Measurements from ENCODE around the gene GUCY1B1. TPM values are rescaled to one million over a fixed set of nuclear protein-coding genes. Genes with fewer than 3 reads are reported as not detected.

The GUCY1B1 gene
- total RNA-seq, 1 experiment from 2014 or later: 0.50 TPM

- WGBS (ENCODE audit: extremely low coverage, insufficient read length, low lambda C conversion rate): no CpG with 5 or more reads among the region's 3 CpGs
These were observed 16.4 kb upstream of the GUCY1B1 start for GRCh38 chr4:155742310-155743015.

More at GRCh38 chr4:155742310-155743015, 16.4 kb upstream of the GUCY1B1 start:
- Histone ChIP-seq H3K23me2 (ENCODE audit: insufficient read length, low read depth, low read length, poor library complexity, severe bottlenecking) (no peaks in the 10 kb centered on the region), H2AFZ (ENCODE audit: low read length) (no peak overlapping the region), H4K20me1 (ENCODE audit: control insufficient read depth, insufficient read depth, insufficient read length) (no peaks in the 10 kb centered on the region), H3K27ac (ENCODE audit: insufficient read length, low read depth, low read length) (no peak overlapping the region), H2BK120ac (ENCODE audit: low read depth, low read length, poor library complexity, severe bottlenecking) (no peak overlapping the region), H3K9ac (ENCODE audit: extremely low read depth, insufficient read length, low read length) (no peak overlapping the region), H3K4me1 (ENCODE audit: insufficient read depth, low read length) (no peaks in the 10 kb centered on the region), H3K56ac (ENCODE audit: insufficient read length, low read depth, low read length) (no peak overlapping the region), H3K14ac (ENCODE audit: insufficient read depth, low read length) (no peak overlapping the region), H4K5ac (ENCODE audit: insufficient read length, low read depth, low read length) (no peak overlapping the region), H3K79me2 (ENCODE audit: insufficient read depth, low read length) (no peaks in the 10 kb centered on the region), H4K91ac (ENCODE audit: insufficient read length, low read depth, low read length) (no peak overlapping the region), H2AK5ac (ENCODE audit: insufficient read length, low read length) (no peak overlapping the region), H2BK5ac (ENCODE audit: insufficient read length, low read length) (no peak overlapping the region), H3K23ac (ENCODE audit: insufficient read length, low read depth, low read length) (no peak overlapping the region), H3K18ac (ENCODE audit: insufficient read length, low read depth, low read length) (no peak overlapping the region), H2BK20ac (ENCODE audit: low read depth, low read length, poor library complexity, severe bottlenecking) (no peak overlapping the region), H3K79me1 (ENCODE audit: insufficient read depth, low read depth, low read length, poor library complexity, severe bottlenecking) (no peaks in the 10 kb centered on the region), H3K27me3 (ENCODE audit: insufficient read depth, low read length) (no peaks in the 10 kb centered on the region), H3K4ac (ENCODE audit: low read depth, low read length) (no peak overlapping the region), H2BK15ac (ENCODE audit: low read depth, low read length) (no peak overlapping the region), H3K4me2 (ENCODE audit: insufficient read depth, insufficient read length, low read length) (no peak overlapping the region), H3K9me3 (ENCODE audit: control insufficient read depth, low read depth, low read length) (no peaks in the 10 kb centered on the region), H2BK12ac (ENCODE audit: insufficient read length, low read depth, low read length) (no peak overlapping the region), H4K8ac (replicated peaks; ENCODE audit: insufficient read length, low read depth, low read length) (no peak overlapping the region), H3T11ph (ENCODE audit: low read length) (no peak overlapping the region)
- Mint-ChIP-seq H3K27ac (no peak overlapping the region), H3K9me3 (peaks cover 0 to 4% of the 10 kb centered on the region in 2 experiments; a peak in 1 of 5 replicates), H3K27me3 (ENCODE audit: low read depth) (no peaks in the 10 kb centered on the region; the same call in 1 of the 2 replicates), H3K36me3 (ENCODE audit: insufficient read depth in 1 of 3, low read depth in 3 of 3) (peaks cover 0 to 1% (median 0%) of the 10 kb centered on the region in 3 experiments; a peak in 2 of 7 replicates), H3K4me1 (peaks cover 15 to 17% of the 10 kb centered on the region in 2 experiments), H3K4me3 (no peak overlapping the region)
- TF ChIP-seq CTCF (conservative IDR thresholded peaks at IDR 0.05): peak; percentile 53
- DNase-seq: no peak

All from H9 (cell line).